NCI-H345 treated with DMSO at 0.1 percent for 48 hours (cell line): Measurements from ENCODE around the gene STAC2.
"Not testable (repeated sequence)": the region's sequence is repeated elsewhere in the genome, so short reads cannot be mapped to it uniquely, and the experiment has no call there.

Experiments
- DNase-seq: peaks from one replicate; lab custom pipeline; 2025; ENCODE audit not compliant: unreplicated experiment; lab: John Stamatoyannopoulos, UW

The STAC2 gene, protein sequence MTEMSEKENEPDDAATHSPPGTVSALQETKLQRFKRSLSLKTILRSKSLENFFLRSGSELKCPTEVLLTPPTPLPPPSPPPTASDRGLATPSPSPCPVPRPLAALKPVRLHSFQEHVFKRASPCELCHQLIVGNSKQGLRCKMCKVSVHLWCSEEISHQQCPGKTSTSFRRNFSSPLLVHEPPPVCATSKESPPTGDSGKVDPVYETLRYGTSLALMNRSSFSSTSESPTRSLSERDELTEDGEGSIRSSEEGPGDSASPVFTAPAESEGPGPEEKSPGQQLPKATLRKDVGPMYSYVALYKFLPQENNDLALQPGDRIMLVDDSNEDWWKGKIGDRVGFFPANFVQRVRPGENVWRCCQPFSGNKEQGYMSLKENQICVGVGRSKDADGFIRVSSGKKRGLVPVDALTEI

DNA sequence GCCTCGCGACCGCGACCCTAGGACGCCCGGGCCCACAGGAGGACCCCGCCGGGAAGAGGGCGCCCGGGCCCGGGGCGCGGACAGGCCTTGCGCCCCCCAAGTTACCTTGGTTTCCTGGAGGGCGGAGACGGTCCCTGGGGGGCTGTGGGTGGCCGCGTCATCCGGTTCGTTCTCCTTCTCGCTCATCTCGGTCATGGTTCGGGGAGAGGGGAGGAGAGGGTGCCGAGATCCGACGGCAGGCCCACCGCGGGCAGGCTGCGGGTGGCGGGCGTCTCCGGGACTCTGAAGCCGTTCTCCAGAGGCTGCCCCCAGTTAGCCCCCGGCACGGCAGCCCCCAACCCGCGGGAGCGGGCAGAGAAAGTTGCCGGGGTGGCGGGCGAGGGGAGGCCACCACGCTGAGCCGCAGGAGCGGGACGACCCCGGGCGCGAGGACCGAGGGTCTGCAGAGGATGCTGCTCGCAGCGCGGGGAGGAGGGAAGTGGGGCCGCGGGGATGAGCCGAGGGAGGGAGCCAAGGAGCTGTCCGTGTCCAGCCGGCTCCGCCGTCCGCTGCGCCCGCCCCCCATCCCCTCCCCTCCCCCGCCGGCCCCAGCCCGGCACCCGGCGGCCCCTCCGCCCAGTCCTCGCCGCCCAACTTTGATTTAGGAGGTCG, at the start of gene STAC2:
STAC2 (minus strand) TSS at position 638 of the 651 bp plus-strand sequence; CDS start at position 195, 443 bp downstream.
- no peak for DNase-seq

- DNase-seq = no peak
Measured at GRCh38 chr17:39271546-39271945, 45.8 kb upstream of the STAC2 start.

- DNase-seq = no peak
Measured at GRCh38 chr17:39270923-39271322, 45.2 kb upstream of the STAC2 start.

DNA sequence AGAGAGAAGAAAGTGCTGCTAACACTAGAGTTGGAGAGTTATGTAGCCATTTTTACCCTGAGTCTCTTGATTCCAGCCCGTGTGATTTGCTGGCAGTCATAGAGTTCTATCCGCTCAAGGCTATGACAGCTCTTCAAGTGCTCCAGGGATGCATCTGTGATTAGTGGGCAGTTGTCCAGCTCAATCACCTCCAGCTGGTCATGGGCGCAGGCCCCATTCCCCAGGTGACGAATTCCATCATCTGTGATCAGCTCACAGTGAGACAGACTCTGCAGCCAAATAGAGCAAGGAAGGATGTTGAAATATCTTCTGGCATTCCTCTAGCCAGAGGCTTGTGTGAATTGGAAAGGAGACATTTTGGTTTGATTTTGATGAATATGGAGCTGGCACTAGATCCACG, 38.4 kb upstream of the STAC2 start:
- no peak for DNase-seq

DNA sequence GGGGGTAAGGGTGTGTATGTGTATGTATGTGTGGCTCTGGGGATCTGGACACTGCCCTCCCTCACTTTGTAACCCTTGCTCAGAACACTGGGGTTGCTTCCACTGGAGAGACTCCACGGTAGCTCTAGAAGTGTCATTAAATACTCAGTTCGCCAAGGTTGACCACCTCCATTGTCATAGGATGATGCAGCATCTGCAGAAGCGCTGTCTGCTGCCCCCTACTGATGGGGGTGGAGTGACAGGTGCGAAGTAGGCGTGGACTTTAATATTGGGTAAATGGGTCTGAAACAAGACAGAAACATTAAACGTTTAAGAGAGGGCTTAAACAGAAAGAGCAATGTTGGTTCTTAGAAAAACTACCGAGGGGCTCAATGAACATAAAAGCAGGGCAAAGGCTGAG, 35.5 kb upstream of the STAC2 start:
- no peak for DNase-seq

- no peak for DNase-seq
Measured at GRCh38 chr17:39252788-39253460, 27.2 kb upstream of the STAC2 start.

- no peak for DNase-seq
Measured at GRCh38 chr17:39251997-39252396, 26.3 kb upstream of the STAC2 start.

- DNase-seq = not testable (repeated sequence)
Measured at GRCh38 chr17:39250076-39250475, 24.3 kb upstream of the STAC2 start.

GRCh38 chr17:39246274-39246673, 20.5 kb upstream of the STAC2 start:
- no peak for DNase-seq

DNA sequence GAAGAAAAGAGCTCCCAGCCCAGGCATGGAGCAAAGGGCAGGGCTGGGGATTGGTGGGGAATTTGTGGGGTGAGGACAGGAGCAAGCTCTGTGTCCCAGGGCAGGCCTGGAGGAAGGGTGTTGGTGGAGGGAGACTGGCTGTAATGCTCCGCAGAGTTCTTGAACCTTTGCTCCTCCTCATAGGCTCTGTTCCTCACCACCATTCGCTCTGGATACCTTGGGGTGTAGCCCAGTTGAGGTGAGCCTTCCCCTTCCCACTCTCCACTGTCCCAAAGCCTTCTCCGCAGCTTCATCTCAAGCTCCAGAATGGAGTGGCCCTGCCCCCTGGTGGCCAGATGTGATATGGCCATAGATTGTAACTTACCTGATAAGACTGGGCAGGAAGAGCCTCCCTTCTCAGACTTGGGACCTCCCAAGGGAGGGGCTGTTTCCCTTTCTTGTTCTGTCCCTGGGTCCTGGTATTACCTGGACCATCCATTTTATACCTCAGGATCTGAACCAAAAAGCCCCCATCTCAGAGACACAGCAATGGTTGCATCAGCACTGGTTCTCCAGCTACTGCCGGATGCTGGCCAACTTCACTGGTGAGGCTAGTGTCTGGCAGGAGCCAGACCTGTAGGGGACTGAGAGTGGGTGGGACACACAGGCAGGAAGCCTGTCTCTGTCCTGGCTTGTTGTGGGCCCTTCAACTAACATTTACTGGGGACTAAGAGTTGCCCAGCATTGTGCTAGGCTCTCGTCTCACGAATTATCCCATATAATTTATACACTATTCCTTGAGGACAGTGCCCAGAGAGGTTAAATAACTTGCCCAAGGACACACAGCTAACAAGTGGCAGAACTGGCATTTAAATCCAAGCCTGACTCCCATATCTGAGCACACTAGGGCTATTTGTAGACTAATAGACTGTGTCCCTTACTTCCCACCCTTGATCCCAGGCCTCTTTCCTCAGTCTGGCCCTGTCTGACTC, 19.1 kb upstream of the STAC2 start:
- DNase-seq = peak; percentile 78

DNA sequence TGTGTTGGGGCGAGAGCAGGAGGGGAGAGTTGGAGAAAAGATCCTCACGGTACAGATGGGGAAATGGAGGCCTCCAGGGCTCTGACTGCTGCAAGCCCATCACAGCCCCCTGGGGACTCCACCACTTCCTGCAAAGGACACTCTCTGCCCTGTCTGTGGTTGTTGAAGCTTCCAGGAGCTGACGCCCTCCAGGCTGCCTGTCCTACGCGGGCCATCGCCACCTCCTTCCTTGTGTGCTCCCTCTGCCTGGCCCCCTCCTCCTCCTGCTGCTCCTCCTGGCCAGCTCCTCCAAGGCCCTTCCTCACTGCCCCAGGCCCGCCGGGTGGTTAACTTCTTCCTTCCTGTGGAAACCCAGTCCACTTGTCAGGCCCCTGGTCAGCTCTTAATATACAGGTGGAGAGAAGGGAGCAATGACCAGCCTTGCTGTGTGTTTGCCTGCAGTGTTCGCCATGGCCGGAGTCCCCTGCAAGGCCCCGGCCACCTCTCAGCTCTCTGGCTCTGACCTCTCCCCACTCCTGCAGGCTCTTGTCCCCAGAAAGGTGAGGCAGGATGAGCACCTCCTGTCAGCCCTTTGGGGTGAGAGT, 18.4 kb upstream of the STAC2 start:
- no peak for DNase-seq

DNA sequence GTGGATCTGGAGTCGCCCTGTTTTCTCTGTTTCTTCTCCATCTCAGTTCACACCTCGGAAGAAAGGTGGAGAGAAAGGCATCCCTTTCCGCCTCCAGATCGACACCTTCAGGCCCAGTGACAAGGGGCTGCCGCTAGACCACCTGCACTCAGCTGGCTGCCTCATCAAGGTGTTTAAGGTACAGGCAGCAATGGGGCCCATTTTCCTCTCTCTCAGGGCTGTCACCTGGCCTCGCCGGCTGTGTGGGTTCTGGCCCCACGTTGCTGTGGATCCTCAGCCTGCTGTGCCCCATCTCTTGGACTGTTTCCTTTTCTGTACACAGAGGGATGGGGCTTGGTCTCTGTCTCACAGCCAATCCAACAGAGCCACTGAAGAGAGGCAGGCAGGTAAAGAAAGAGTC, 17.4 kb upstream of the STAC2 start:
- no peak for DNase-seq

- DNase-seq = no peak
Measured at GRCh38 chr17:39240631-39241030, 14.9 kb upstream of the STAC2 start.

DNA sequence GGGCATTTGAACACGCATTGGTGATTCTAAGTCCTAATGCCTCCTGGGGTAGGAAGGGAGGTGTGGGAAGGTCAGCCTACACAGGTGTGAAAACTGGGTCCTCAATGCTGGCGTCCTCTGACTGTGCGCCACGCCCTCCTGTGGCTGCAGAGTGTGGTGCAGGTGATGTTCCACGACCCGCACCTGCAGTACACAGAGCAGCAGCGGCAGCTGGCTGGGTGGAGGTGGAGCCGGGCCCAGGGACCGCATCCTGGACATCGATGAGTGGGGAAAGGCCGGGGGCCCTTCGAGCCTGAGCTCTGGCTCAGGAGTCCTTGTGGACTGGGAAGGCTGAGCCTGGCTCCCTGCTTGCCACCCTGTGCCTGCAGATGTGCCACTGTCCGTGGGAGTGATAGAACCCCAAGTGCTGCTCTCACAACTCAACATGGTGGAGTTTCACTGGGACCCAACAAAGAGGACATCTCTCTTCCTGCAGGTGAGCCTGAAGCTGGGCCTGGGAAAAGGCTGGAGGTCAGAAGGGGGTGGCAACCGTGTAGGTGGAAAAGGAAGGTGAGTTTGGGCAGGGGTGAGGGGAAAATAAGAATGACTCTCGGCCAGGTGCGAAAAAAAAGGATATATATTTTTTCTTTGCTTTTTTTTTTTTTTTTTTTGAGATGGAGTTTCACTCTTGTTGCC, 14.0 kb upstream of the STAC2 start:
- peak; percentile 46 for DNase-seq

GRCh38 chr17:39238311-39238972, 12.7 kb upstream of the STAC2 start:
- peak; percentile 70 for DNase-seq

- DNase-seq = no peak
Measured at GRCh38 chr17:39237586-39237985, 11.8 kb upstream of the STAC2 start.

DNA sequence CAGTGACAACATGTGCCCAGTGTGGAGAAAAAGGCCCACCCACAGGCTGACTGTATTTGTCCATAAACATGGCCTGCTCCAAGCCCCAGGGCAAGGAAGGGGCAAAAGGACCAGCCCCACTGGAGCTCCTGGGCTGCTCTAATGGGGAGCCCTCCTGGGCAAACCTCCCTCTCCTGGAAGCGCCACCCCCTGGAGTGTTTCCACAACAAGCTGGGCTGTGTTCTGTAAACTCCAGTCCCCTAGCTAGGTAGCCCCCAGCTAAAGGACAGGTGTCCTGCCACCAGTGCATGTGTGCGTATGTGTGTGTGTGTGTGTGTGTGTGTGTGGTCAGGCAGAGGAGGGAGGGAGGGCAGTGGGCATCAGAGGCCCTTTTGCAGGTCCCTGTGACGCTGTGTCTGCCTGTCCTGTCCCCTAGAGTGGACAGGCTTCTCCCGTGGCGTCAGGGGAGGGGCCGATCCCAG, 11.3 kb upstream of the STAC2 start:
- DNase-seq = peak; percentile 81

GRCh38 chr17:39236450-39236927, 10.7 kb upstream of the STAC2 start:
- DNase-seq = peak; percentile 81
